ENCODE results near the gene EIF5B.

DNA sequence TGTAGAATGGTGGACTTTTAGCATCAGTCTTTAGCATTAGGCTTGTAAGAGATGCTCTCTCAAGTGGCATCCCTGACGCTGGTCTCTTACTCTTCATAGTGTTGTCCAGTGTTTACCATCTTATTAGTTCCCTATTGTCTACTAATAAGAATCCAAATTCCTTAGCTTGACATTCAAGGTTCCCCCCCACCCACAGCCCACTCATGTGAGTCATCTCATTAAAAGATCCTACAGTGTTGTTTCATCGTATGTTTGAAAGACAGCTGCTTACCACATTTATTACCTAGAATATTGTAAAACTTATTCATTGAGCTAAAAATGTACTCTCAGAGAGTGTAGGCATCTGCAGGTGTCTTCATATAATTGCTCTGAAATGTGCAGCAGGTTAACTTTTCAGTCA is 28.5 kb downstream of the EIF5B start:
- TF ChIP-seq, protein P1, sequence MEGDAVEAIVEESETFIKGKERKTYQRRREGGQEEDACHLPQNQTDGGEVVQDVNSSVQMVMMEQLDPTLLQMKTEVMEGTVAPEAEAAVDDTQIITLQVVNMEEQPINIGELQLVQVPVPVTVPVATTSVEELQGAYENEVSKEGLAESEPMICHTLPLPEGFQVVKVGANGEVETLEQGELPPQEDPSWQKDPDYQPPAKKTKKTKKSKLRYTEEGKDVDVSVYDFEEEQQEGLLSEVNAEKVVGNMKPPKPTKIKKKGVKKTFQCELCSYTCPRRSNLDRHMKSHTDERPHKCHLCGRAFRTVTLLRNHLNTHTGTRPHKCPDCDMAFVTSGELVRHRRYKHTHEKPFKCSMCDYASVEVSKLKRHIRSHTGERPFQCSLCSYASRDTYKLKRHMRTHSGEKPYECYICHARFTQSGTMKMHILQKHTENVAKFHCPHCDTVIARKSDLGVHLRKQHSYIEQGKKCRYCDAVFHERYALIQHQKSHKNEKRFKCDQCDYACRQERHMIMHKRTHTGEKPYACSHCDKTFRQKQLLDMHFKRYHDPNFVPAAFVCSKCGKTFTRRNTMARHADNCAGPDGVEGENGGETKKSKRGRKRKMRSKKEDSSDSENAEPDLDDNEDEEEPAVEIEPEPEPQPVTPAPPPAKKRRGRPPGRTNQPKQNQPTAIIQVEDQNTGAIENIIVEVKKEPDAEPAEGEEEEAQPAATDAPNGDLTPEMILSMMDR (IDR thresholded peaks at IDR 0.05) = no peak
- TF ChIP-seq POLR2A (IDR thresholded peaks at IDR 0.05) = no peak

Measured in breast epithelium (tissue), 3 donors.